ENCODE results near the gene MAP2K4.

DNA sequence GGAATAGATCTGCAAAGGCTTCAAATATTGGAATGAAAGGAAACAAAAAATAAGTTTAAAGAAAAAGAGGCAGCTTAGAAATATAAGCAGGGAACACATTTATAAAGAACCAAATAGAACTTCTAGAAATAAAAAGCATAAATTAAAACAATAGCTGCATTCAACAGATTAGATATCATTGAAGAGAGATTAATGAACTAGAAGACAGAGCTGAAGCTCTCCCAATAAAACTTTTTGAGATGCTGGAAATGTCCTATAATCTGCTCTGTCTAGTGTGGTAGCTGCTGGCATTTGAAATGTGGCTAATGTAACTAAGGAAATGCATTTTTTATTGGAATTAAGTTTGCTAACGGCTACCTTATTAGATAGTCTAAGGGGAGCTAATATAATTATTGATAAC is 115.6 kb downstream of the MAP2K4 start:
- TF ChIP-seq, protein P1, sequence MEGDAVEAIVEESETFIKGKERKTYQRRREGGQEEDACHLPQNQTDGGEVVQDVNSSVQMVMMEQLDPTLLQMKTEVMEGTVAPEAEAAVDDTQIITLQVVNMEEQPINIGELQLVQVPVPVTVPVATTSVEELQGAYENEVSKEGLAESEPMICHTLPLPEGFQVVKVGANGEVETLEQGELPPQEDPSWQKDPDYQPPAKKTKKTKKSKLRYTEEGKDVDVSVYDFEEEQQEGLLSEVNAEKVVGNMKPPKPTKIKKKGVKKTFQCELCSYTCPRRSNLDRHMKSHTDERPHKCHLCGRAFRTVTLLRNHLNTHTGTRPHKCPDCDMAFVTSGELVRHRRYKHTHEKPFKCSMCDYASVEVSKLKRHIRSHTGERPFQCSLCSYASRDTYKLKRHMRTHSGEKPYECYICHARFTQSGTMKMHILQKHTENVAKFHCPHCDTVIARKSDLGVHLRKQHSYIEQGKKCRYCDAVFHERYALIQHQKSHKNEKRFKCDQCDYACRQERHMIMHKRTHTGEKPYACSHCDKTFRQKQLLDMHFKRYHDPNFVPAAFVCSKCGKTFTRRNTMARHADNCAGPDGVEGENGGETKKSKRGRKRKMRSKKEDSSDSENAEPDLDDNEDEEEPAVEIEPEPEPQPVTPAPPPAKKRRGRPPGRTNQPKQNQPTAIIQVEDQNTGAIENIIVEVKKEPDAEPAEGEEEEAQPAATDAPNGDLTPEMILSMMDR (IDR thresholded peaks at IDR 0.05) = no peak
- TF ChIP-seq, protein P2, sequence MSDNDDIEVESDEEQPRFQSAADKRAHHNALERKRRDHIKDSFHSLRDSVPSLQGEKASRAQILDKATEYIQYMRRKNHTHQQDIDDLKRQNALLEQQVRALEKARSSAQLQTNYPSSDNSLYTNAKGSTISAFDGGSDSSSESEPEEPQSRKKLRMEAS (CRISPR knock-in tag; IDR thresholded peaks at IDR 0.05) = no peak
- no peak for TF ChIP-seq ZNF396 (CRISPR knock-in tag; IDR thresholded peaks at IDR 0.05; ENCODE audit: borderline replicate concordance)
- no peak for TF ChIP-seq KAT7 (CRISPR knock-in tag; IDR thresholded peaks at IDR 0.05; ENCODE audit: borderline replicate concordance)
- TF ChIP-seq NFYB (CRISPR knock-in tag; conservative IDR thresholded peaks at IDR 0.05; ENCODE audit: low read depth) = no peak
- TF ChIP-seq, protein P3, sequence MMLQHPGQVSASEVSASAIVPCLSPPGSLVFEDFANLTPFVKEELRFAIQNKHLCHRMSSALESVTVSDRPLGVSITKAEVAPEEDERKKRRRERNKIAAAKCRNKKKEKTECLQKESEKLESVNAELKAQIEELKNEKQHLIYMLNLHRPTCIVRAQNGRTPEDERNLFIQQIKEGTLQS (CRISPR knock-in tag; conservative IDR thresholded peaks at IDR 0.05) = no peak
- TF ChIP-seq ZBTB21 (CRISPR knock-in tag; IDR thresholded peaks at IDR 0.05; ENCODE audit: borderline replicate concordance) = no peak
- no peak for TF ChIP-seq IRF2 (CRISPR knock-in tag; IDR thresholded peaks at IDR 0.05; ENCODE audit: borderline replicate concordance, low read depth)
- no peak for TF ChIP-seq CREB1 (CRISPR knock-in tag; IDR thresholded peaks at IDR 0.05)
- no peak for TF ChIP-seq ZNF121 (CRISPR knock-in tag; IDR thresholded peaks at IDR 0.05)
- TF ChIP-seq, protein P4, sequence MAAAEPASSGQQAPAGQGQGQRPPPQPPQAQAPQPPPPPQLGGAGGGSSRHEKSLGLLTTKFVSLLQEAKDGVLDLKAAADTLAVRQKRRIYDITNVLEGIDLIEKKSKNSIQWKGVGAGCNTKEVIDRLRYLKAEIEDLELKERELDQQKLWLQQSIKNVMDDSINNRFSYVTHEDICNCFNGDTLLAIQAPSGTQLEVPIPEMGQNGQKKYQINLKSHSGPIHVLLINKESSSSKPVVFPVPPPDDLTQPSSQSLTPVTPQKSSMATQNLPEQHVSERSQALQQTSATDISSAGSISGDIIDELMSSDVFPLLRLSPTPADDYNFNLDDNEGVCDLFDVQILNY (CRISPR knock-in tag; IDR thresholded peaks at IDR 0.05) = no peak
- TF ChIP-seq, protein P5, sequence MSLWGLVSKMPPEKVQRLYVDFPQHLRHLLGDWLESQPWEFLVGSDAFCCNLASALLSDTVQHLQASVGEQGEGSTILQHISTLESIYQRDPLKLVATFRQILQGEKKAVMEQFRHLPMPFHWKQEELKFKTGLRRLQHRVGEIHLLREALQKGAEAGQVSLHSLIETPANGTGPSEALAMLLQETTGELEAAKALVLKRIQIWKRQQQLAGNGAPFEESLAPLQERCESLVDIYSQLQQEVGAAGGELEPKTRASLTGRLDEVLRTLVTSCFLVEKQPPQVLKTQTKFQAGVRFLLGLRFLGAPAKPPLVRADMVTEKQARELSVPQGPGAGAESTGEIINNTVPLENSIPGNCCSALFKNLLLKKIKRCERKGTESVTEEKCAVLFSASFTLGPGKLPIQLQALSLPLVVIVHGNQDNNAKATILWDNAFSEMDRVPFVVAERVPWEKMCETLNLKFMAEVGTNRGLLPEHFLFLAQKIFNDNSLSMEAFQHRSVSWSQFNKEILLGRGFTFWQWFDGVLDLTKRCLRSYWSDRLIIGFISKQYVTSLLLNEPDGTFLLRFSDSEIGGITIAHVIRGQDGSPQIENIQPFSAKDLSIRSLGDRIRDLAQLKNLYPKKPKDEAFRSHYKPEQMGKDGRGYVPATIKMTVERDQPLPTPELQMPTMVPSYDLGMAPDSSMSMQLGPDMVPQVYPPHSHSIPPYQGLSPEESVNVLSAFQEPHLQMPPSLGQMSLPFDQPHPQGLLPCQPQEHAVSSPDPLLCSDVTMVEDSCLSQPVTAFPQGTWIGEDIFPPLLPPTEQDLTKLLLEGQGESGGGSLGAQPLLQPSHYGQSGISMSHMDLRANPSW (CRISPR knock-in tag; conservative IDR thresholded peaks at IDR 0.05; ENCODE audit: low read depth) = no peak
